NCI-H460 (cell line): ENCODE data around the gene CHAC1. TPM values are rescaled to one million over a fixed set of nuclear protein-coding genes. Genes with fewer than 3 reads are reported as not detected.
A peak's percentile ranks its signal among the peaks of the same experiment; 100 is the strongest.

Experiments
- DNase-seq: peaks from one replicate; pipeline ENCODE4 v3.0.0-alpha.2; 2016; ENCODE audit warnings: low read depth; ENCODE audit errors: extremely low read depth
- polyA plus RNA-seq: library from polyadenylated mRNA; depleted of rRNA; stranded (reverse); fragments of >200 nt; gene quantifications from 2 replicates; pipeline ENCODE4 v1.2.3, GENCODE V29; 2014; cell fraction: nucleus; rRNA removed
- total RNA-seq: library from RNA; depleted of rRNA; stranded (reverse); fragments of >200 nt; shearing (Covaris generic); gene quantifications from 2 replicates; pipeline ENCODE4 v1.2.3, GENCODE V29; 2014; rRNA removed

Gene CHAC1, protein sequence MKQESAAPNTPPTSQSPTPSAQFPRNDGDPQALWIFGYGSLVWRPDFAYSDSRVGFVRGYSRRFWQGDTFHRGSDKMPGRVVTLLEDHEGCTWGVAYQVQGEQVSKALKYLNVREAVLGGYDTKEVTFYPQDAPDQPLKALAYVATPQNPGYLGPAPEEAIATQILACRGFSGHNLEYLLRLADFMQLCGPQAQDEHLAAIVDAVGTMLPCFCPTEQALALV
- total RNA-seq = 61.1 and 66.9 TPM in 2 replicates
- polyA plus RNA-seq = 41.9 and 51.7 TPM in 2 replicates

- DNase-seq = peak; percentile 98
Measured at GRCh38 chr15:40952901-40953712, at the start of gene CHAC1. TSS of gene CHAC1 (plus strand) at chr15:40953471. CDS start at chr15:40953584, 113 bp downstream.

- DNase-seq = no peak
Measured at GRCh38 chr15:40904552-40905201, 48.6 kb upstream of the CHAC1 start.

DNA sequence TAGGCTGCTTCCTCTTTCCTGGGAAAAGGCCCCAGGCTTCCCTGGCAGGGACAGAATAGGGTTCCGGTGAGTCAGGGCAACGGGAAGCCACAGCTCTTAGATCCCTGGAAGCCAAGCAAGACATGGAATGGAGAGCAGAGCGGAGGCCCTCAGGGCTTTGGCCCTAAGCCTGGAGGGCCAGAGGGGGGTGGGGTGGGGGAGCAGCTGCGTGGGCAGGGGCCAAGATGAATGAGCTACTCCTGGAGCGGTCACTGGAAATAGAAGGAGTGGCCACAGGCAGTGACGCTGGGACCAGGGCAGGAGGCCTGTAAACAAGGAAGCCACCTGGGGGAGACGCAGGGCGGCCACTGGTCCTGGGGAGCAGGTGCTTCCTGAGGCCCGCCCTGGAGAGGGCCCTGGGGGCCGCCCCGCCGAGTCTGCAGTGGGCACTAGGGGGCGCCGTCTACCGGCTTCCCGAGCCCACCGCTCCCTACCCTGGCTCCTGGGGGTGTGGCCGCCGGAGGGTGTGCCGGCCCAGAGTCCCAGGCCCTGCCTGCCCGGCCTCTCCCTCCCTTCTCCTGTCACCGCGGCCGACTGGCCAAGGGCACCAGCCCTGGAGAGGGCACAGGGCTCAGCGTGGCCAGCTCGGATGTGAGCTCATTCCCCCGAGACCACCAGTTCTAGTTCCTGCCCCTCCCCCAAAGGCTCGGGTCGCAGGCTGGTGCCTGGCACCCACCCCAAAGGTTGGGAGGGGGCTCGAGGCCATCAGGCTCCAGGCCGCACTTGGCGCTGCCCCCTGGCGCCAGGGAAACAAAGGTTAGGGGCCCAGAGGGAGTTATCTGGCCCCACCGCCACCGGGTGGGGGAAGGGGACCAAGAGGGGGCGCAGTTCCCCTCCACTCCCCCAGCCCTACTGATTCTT, 46.9 kb upstream of the CHAC1 start:
- peak; percentile 67 for DNase-seq

DNA sequence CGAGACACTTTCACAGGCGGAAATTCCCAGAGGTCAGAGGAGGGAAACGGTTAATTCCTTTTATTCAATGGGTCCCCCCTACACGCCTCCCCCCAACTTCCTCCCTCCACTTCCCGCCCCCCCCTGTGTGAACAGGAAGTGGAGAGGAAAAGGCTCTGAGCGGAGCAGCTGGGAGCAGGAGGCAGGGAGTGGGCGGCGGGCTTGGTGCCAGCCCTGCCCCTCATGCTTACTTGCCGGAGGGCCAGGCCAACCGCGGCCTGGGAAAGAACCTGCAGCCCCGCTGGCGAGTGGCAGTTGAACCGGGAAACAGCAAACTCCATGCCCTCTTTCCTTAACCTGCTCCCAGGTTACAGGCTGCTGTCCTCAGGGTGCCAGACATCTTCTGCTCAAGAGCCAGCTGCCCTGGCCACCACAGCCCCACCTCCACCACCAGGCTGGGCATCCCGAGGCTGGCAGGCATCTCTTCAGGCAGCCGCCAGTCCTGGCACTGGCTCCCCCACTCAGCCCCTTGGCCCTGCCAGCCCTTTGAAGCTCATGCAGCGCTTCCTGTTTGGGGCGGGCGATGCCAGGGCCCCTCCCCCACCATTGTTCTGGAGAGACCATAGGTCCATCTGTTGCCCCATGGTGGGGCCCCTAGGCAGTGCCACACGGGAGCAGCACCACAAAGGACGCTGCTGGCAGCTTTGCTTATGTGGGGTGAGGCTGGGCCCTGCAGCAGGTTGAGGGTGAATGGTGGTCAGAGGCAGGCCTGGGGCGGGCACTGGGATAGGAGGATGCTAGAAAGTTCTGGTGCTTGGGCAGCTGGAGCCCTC, 46.1 kb upstream of the CHAC1 start:
- DNase-seq = no peak

DNA sequence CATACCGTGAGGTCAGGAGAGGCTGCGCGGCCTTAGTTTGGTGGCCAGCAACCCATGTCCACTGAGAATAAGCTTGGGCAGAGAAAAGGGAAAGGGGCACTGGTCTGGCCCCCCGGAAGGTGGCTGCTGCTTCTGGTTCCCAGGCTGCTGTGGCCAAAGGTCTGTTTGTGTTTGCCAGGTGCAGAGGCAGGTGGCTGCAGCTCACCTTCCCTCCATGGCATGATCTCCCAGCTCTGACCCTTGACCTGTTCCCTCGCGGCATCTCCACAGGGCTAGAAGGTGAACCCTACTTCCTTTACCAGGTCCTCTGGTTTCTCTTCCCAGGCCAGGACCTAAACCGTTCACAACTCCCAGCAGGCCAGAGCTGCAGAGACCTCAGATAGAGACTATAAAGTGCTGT, 45.2 kb upstream of the CHAC1 start:
- no peak for DNase-seq

- no peak for DNase-seq
Measured at GRCh38 chr15:40909662-40910630, 43.3 kb upstream of the CHAC1 start.

DNA sequence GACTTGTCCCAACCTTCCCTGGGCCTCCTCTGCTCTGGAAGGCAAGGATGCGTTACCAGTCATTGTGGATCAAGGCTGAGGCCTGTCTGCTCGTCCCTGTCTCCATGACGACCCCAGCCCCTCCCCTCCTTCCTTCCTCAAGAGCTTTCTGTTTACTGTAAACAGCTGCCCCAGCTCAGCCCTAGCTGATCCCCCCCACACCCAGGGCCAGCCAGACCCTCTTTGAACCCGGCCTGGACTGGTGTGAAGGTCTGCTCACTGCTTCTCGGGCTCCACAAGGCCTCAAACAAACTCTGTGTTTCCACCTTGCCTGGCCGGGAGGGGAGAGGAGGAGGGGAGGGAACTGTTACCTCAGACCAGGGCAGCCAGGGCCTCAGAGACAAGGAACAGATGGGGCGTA, 42.1 kb upstream of the CHAC1 start:
- no peak for DNase-seq

GRCh38 chr15:40911693-40912092, 41.6 kb upstream of the CHAC1 start:
- DNase-seq = no peak

DNA sequence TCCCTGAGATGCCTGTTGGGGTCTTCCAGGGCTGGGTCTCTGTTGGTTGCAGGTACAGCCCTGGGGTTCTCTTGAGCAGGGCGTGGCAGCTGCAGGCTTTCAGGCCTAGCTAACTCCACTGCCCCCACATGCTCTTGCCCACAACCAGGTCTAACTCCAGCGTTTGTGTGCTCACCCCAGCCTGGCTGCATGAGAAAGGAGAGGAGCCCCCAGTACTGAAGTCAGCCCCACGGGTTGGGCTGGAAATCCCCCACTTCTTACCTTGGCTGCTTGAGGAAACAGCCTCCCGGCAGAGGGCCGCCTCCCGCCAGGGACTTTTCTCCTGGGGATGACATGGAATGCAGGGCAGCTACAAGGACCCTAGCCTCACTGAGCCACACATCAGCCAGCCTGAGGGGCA, 40.8 kb upstream of the CHAC1 start:
- no peak for DNase-seq

GRCh38 chr15:40914013-40914412, 39.3 kb upstream of the CHAC1 start:
- DNase-seq = no peak

DNA sequence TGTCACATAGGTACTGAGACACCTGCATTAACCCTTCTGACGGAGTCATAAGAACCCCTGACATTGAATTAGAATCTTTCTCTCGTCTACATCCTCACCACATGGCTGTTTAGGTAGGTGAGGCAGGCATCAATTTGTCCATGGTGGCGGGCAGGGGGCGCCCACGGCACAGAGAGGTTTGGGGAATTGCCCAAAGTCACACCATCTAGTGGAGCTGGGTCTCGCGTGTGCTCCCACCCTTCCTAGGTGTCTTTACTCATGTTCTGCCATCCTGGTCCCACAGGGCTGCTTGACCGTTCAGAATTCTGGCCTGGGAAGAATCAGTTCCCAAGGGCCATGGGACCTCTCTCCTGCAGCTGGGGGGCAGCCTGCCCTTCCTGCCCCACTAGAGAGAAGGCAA, 38.8 kb upstream of the CHAC1 start:
- DNase-seq = no peak

GRCh38 chr15:40915116-40915661, 38.1 kb upstream of the CHAC1 start:
- no peak for DNase-seq

DNA sequence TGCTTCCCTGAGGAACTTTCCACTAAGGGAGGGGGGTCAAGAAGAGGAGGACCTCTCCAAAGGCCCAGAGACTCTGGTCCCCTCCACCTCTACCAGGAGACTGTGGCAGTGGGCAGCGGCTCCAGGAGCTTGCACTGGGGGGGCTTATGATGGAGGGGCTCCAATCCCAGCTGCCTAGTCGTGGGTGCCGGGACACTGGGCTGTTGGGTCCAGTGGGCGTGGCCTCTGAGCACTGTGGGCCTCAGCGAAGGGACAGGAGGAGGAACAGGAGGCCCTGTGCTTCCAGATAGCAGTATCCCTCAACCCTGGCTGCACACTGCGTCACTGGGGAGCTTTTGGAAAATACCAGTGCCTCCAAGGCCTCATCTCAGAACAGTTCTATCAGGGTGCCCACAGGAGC, 37.6 kb upstream of the CHAC1 start:
- no peak for DNase-seq

DNA sequence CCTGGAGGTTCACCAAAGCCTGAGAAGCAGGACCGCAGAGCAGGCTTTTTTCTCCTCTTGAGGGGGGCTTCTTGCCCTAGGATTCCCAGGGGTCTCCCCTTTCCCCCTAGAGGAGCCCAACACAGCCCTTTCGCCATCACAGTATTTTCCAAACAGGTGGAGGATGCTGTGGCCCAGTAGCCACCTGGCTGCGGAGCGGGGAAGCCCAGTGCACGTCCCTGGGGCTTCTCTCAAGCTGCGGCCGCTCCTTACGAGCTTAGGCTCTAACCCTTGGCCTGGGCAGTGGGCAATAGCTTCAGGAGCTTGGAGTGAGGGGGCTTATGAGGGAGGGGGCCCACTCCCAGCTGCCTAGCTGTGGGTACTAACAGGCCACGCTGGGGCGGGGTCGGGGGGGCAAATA, 35.7 kb upstream of the CHAC1 start:
- no peak for DNase-seq

- DNase-seq = no peak
Measured at GRCh38 chr15:40918146-40918798, 35.0 kb upstream of the CHAC1 start.

- no peak for DNase-seq
Measured at GRCh38 chr15:40918799-40919392, 34.4 kb upstream of the CHAC1 start.

DNA sequence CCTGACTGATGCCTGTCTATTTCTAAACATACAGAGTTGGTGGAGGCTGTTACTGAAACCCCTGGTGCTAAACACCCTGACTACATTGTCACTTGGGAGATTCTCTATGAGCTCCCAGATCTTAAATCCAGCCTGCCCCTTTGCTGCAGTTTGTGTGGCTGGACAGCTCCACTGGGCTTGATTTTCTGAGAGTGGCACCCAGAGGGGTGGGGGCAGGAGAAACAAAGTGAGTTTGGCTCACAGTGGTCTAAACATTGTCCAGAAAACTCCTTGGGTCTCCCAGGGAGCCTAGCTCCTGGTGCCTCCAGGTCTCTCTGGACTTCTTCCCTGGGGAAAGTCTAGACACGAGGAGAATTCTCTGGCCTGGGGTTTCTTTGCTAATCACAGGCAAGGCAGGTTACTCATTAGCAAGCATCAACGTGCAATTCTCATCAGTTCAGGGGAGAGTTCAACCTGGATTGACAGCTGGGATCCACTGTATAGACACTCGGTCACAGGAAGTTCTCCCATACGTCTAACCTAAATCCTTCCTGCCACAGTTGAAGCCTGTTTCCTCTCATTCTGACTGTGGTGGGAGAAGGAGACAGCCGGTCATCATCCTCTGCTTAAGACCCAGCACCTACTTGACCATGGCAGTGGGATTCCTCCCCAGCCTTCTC, 31.2 kb upstream of the CHAC1 start:
- no peak for DNase-seq
